Neuronal stem cell (in vitro differentiated cells): ENCODE results near the gene ARHGEF28.

ENCODE experiments used
- DNase-seq: peaks from one replicate; pipeline ENCODE4 v3.0.0-alpha.2; 2013; ENCODE audit warnings: low spot score
- H2AFZ ChIP-seq: one replicate; pipeline ENCODE4 v1.6.1; 2013; ENCODE audit warnings: mild to moderate bottlenecking, low read length, inconsistent platforms
- H2AK5ac ChIP-seq: 2 replicates; pipeline ENCODE4 v1.6.1; 2013; ENCODE audit warnings: low read depth, mild to moderate bottlenecking, inconsistent platforms, low read length, moderate library complexity, mixed read lengths
- H2BK120ac ChIP-seq: 2 replicates; pipeline ENCODE4 v1.6.1; 2013; ENCODE audit warnings: low read depth, mild to moderate bottlenecking, inconsistent platforms, low read length, moderate library complexity, mixed read lengths
- H2BK12ac ChIP-seq: one replicate; pipeline ENCODE4 v1.6.1; 2013; ENCODE audit warnings: low read length, inconsistent platforms
- H2BK15ac ChIP-seq: 2 replicates; pipeline ENCODE4 v1.6.1; 2013; ENCODE audit warnings: mild to moderate bottlenecking, low read length, inconsistent platforms, mixed read lengths
- H2BK5ac ChIP-seq: one replicate; pipeline ENCODE4 v1.6.1; 2013; ENCODE audit warnings: inconsistent platforms, mild to moderate bottlenecking, low read length, moderate library complexity
- H3K14ac ChIP-seq: one replicate; pipeline ENCODE4 v1.6.1; 2013; ENCODE audit warnings: low read length, inconsistent platforms
- H3K18ac ChIP-seq: 2 replicates; pipeline ENCODE4 v1.6.1; 2013; ENCODE audit warnings: low read length, inconsistent platforms
- H3K23ac ChIP-seq: 2 replicates; pipeline ENCODE4 v1.6.1; 2013; ENCODE audit warnings: low read depth, mild to moderate bottlenecking, mixed read lengths, low read length, inconsistent platforms; ENCODE audit not compliant: poor library complexity
- H3K27ac ChIP-seq: replicated peaks from 3 replicates; pipeline ENCODE4 v1.5.1; 2013; ENCODE audit warnings: low read length, inconsistent platforms
- H3K27me3 ChIP-seq, 3 experiments: 2 replicates each; pipeline ENCODE4 v1.6.1; 2013; ENCODE audit warnings: low read length in 3 of 3, mild to moderate bottlenecking in 2 of 3, inconsistent platforms in 1 of 3, low read depth in 1 of 3, mixed read lengths in 1 of 3, moderate library complexity in 1 of 3; ENCODE audit not compliant: control insufficient read depth in 3 of 3, insufficient read depth in 3 of 3
- H3K36me3 ChIP-seq, 2 donors: replicated peaks in 1 of 2; 2 replicates each; pipeline ENCODE4 v1.6.1; 2013; ENCODE audit warnings: low read length in 2 of 2; ENCODE audit not compliant: control insufficient read depth in 2 of 2, insufficient read depth in 2 of 2
- H3K4ac ChIP-seq: 2 replicates; pipeline ENCODE4 v1.6.1; 2013; ENCODE audit warnings: inconsistent platforms, mild to moderate bottlenecking, low read length, moderate library complexity
- H3K4me1 ChIP-seq, 2 donors: 1 replicate in 1 of 2; 2 replicates in 1 of 2; pipeline ENCODE4 v1.6.1; 2013; ENCODE audit warnings: low read length in 2 of 2, low read depth in 1 of 2; ENCODE audit not compliant: control insufficient read depth in 2 of 2, insufficient read depth in 1 of 2
- H3K4me2 ChIP-seq: one replicate; pipeline ENCODE4 v1.6.1; 2013; ENCODE audit warnings: mild to moderate bottlenecking, low read length, inconsistent platforms; ENCODE audit not compliant: insufficient read depth, poor library complexity, severe bottlenecking
- H3K4me3 ChIP-seq, 2 donors: 2 replicates each; pipeline ENCODE4 v1.5.1; 2013; ENCODE audit warnings: low read length in 2 of 2, mild to moderate bottlenecking in 2 of 2, inconsistent platforms in 1 of 2, moderate library complexity in 1 of 2
- H3K79me1 ChIP-seq: one replicate; pipeline ENCODE4 v1.6.1; 2013; ENCODE audit warnings: low read depth, mild to moderate bottlenecking, inconsistent platforms, low read length, moderate library complexity
- H3K9ac ChIP-seq: one replicate; pipeline ENCODE4 v1.6.1; 2013; ENCODE audit warnings: mild to moderate bottlenecking, low read depth, low read length, inconsistent platforms; ENCODE audit not compliant: poor library complexity
- H3K9me3 ChIP-seq, 2 donors: replicated peaks in 1 of 2; 2 replicates each; pipeline versions ENCODE3 to v1.6.1; 2013; ENCODE audit warnings: low read length in 2 of 2, mild to moderate bottlenecking in 2 of 2, inconsistent platforms in 1 of 2, low read depth in 1 of 2, mixed read lengths in 1 of 2, moderate library complexity in 1 of 2; ENCODE audit not compliant: control insufficient read depth in 2 of 2, insufficient read depth in 1 of 2
- H4K8ac ChIP-seq: one replicate; pipeline ENCODE4 v1.6.1; 2013; ENCODE audit warnings: low read depth, mild to moderate bottlenecking, inconsistent platforms, low read length, moderate library complexity
- H4K91ac ChIP-seq: one replicate; pipeline ENCODE4 v1.6.1; 2013; ENCODE audit warnings: low read length, low read depth, mild to moderate bottlenecking, inconsistent platforms; ENCODE audit not compliant: poor library complexity
- WGBS, 2 donors: extraction: QIAGEN DNeasy Blood & Tissue Kit; methylation state at CpG; one replicate each; pipeline ENCODE4 v1.1.7; 2013; ENCODE audit warnings: missing lambda C conversion rate in 2 of 2, mixed read lengths in 1 of 2; ENCODE audit not compliant: insufficient read length in 2 of 2, insufficient replicate concordance in 1 of 2; ENCODE audit errors: extremely low coverage in 2 of 2; 5-methylcytosine and 5-hydroxymethylcytosine counted together

The ARHGEF28 gene

GRCh38 chr5:73674669-73675004 is 48.6 kb downstream of the ARHGEF28 start:
- no CpG with 5 or more reads among the region's 2 CpGs for WGBS, 2 donors

GRCh38 chr5:73678322-73678740 is 52.3 kb downstream of the ARHGEF28 start:
- H3K4me2 ChIP-seq, result no peak overlapping the region
- no CpG with 5 or more reads among the region's 4 CpGs for WGBS, 2 donors
- H3K9ac ChIP-seq, result no peak overlapping the region
- no peak overlapping the region for H2BK15ac ChIP-seq
- no peak overlapping the region for H3K23ac ChIP-seq
- no peak overlapping the region for H3K4ac ChIP-seq
- H3K27me3 ChIP-seq, result no peaks in the 10 kb centered on the region
- H2BK12ac ChIP-seq, result no peak overlapping the region
- no peak overlapping the region for H4K8ac ChIP-seq
- no peak overlapping the region for H3K14ac ChIP-seq
- H2BK120ac ChIP-seq, result no peak overlapping the region
- no peak overlapping the region for H3K4me3 ChIP-seq
- H3K27ac ChIP-seq, result no peak overlapping the region
- no peaks in the 10 kb centered on the region for H3K4me1 ChIP-seq
- H2BK5ac ChIP-seq, result no peak overlapping the region
- no peaks in the 10 kb centered on the region for H3K9me3 ChIP-seq
- no peaks in the 10 kb centered on the region for H3K79me1 ChIP-seq
- no peak overlapping the region for H3K18ac ChIP-seq
- no peaks in the 10 kb centered on the region for H3K36me3 ChIP-seq
- no peak overlapping the region for H2AFZ ChIP-seq
- DNase-seq, result no peak
- H2AK5ac ChIP-seq, result no peak overlapping the region
- no peak overlapping the region for H4K91ac ChIP-seq

More at GRCh38 chr5:73674669-73675004, 48.6 kb downstream of the ARHGEF28 start:
- no peak overlapping the region for H3K4me3 ChIP-seq
- no peak for DNase-seq
- H2AK5ac ChIP-seq, result no peak overlapping the region
- no peaks in the 10 kb centered on the region for H3K4me1 ChIP-seq
- H2BK120ac ChIP-seq, result no peak overlapping the region
- H3K9ac ChIP-seq, result no peak overlapping the region
- no peak overlapping the region for H3K27ac ChIP-seq
- H3K4ac ChIP-seq, result no peak overlapping the region
- H3K27me3 ChIP-seq, result no peaks in the 10 kb centered on the region
- no peaks in the 10 kb centered on the region for H3K79me1 ChIP-seq
- no peak overlapping the region for H4K91ac ChIP-seq
- H3K23ac ChIP-seq, result no peak overlapping the region
- no peaks in the 10 kb centered on the region for H3K36me3 ChIP-seq
- no peak overlapping the region for H3K4me2 ChIP-seq
- no peak overlapping the region for H2BK12ac ChIP-seq
- no peak overlapping the region for H4K8ac ChIP-seq
- H2AFZ ChIP-seq, result no peak overlapping the region
- H2BK5ac ChIP-seq, result no peak overlapping the region
- no peak overlapping the region for H3K14ac ChIP-seq
- H3K18ac ChIP-seq, result no peak overlapping the region
- no peak overlapping the region for H2BK15ac ChIP-seq
- H3K9me3 ChIP-seq, result no peaks in the 10 kb centered on the region

- H3K23ac ChIP-seq, result no peak overlapping the region
- no CpG with 5 or more reads among the region's 3 CpGs for WGBS, 2 donors
- no peak overlapping the region for H3K4me2 ChIP-seq
- H3K27me3 ChIP-seq, result no peaks in the 10 kb centered on the region
- H3K9ac ChIP-seq, result no peak overlapping the region
- no peak overlapping the region for H2BK15ac ChIP-seq
- no peak overlapping the region for H2AFZ ChIP-seq
- H3K4ac ChIP-seq, result no peak overlapping the region
- no peak overlapping the region for H2BK12ac ChIP-seq
- no peaks in the 10 kb centered on the region for H3K9me3 ChIP-seq
- no peak for DNase-seq
- H3K4me1 ChIP-seq, result no peaks in the 10 kb centered on the region
- no peak overlapping the region for H4K91ac ChIP-seq
- no peaks in the 10 kb centered on the region for H3K79me1 ChIP-seq
- no peak overlapping the region for H3K27ac ChIP-seq
- H2BK120ac ChIP-seq, result no peak overlapping the region
- no peak overlapping the region for H3K18ac ChIP-seq
- no peak overlapping the region for H3K4me3 ChIP-seq
- no peak overlapping the region for H2AK5ac ChIP-seq
- H2BK5ac ChIP-seq, result no peak overlapping the region
- no peak overlapping the region for H3K14ac ChIP-seq
- H3K36me3 ChIP-seq, result no peaks in the 10 kb centered on the region
- H4K8ac ChIP-seq, result no peak overlapping the region
These were observed 52.8 kb downstream of the ARHGEF28 start for GRCh38 chr5:73678807-73679206.

GRCh38 chr5:73682176-73682575 is 56.2 kb downstream of the ARHGEF28 start:
- H2BK15ac ChIP-seq, result no peak overlapping the region
- H4K91ac ChIP-seq, result no peak overlapping the region
- no peak overlapping the region for H3K4me3 ChIP-seq
- no peak overlapping the region for H3K27ac ChIP-seq
- no peaks in the 10 kb centered on the region for H3K9me3 ChIP-seq
- WGBS, 2 donors, result no CpG with 5 or more reads among the region's 1 CpG
- no peak overlapping the region for H3K23ac ChIP-seq
- H2BK12ac ChIP-seq, result no peak overlapping the region
- no peak overlapping the region for H3K4ac ChIP-seq
- no peak overlapping the region for H2BK5ac ChIP-seq
- no peak overlapping the region for H2AK5ac ChIP-seq
- no peak overlapping the region for H4K8ac ChIP-seq
- no peaks in the 10 kb centered on the region for H3K27me3 ChIP-seq
- no peak overlapping the region for H2AFZ ChIP-seq
- H3K79me1 ChIP-seq, result no peaks in the 10 kb centered on the region
- no peak overlapping the region for H2BK120ac ChIP-seq
- H3K4me1 ChIP-seq, result no peaks in the 10 kb centered on the region
- H3K18ac ChIP-seq, result no peak overlapping the region
- no peak for DNase-seq
- no peak overlapping the region for H3K14ac ChIP-seq
- no peaks in the 10 kb centered on the region for H3K36me3 ChIP-seq
- no peak overlapping the region for H3K4me2 ChIP-seq
- H3K9ac ChIP-seq, result no peak overlapping the region
